Globus pallidus (tissue), 1 donor: ENCODE measurements around the gene BMP2K.
A peak's percentile ranks its signal among the peaks of the same experiment; 100 is the strongest.

Experiments
- DNase-seq: peaks from one replicate; pipeline ENCODE4 v3.0.0-alpha.2; 2015; ENCODE audit warnings: low spot score

The BMP2K gene

DNA sequence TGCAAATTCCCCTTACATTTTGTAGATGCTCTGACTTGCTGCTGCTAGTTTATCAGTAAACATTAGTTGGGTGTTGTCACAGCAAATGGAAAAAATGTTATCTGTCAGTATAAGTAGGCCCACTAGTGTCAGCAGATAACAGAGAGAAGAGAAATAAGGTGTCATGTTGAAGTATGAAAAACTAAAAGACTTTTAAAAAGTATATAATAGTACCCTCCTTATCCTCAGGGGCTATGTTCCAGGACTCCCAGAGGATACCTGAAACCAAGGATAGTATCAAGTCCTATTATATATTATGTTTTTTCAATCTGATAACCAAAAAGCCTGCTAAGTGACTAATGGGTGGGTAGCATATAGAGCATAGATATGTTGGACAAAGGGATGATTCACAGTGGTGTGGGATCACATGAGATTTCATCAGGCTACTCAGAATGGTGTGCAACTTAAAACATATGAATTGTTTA is 11.6 kb upstream of the BMP2K start:
- DNase-seq, result no peak

DNA sequence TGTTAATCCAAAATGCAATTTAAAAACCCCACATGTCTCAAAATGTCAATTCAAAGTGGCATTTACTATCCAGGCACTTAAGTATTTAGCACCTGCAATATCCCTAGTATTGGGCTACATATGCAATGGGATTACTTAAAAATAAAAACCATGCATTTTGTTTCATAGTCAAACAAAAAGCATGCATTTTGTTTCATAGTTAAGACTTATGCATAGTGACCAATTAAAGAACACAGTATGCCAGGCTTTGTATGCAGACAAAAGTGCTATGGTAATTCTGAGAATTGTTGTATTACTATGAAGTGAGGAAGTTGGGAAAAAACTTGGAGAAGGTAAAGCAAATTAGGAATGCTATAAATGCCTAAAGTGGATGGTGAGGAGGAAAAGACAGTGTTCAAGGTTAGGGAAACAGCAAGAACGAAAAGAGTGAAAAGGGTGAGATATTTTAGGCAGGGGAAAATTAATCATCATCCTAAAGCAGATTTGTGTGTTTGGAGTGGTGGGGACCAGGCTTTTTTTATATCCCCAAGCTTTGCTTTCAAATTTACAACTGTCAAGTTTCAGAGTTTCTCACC is 10.6 kb upstream of the BMP2K start:
- no peak for DNase-seq

DNA sequence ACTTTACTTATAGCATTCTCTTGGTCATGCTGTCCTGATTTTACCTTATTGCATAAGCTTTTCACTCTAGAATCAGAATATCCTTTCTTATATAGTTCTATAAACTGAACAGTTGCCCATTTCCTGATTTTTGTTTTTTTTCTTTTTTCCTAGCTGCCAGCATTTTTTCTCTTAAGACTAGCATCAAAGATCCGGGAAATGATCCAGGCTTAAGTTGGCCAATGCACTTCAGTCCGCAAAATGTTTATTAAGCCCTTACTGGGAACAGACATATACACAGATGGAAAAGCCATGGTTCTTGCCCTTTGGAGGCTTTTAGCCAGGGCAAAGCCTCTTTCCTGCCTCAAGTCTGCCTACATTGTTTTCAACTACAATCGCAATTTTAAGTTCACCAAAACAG is 10.1 kb upstream of the BMP2K start:
- DNase-seq, result no peak

DNA sequence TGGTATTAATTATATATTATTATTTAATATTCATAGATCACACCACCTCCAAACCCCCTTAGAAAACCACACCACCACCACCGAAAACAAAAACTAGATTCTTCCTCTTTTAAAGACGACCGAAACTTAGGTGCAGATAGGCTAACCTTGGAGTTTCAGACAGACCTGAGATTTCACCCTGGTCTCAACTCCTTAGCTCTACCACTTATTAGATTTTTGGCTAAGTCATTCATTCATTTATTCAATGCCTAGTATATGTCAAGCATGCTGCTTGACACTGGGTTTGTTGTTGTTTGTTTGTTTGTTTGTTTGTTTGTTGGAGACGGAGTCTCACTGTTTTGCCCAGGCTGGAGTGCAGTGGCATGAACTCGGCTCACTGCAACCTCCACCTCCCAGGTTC is 9.5 kb upstream of the BMP2K start:
- no peak for DNase-seq

DNA sequence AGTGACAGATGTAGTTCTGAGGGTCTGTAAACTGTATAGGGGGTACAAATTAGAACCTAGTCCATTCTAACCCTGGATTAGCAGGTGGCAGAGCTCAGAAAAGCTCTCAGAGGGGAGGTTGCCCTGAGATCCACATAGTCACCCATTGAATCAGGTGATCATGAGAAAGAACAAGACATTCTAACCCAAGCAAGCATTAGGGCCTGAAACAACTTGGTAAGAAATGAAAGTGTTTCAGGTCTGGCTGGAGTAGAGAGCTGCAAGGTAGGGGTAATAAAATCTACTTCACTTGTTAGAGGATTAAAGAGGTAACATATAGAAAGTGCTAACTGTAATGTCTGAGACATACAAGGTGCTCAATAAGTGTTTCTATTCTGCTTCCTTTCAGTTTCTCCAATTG is 8.8 kb upstream of the BMP2K start:
- no peak for DNase-seq

DNA sequence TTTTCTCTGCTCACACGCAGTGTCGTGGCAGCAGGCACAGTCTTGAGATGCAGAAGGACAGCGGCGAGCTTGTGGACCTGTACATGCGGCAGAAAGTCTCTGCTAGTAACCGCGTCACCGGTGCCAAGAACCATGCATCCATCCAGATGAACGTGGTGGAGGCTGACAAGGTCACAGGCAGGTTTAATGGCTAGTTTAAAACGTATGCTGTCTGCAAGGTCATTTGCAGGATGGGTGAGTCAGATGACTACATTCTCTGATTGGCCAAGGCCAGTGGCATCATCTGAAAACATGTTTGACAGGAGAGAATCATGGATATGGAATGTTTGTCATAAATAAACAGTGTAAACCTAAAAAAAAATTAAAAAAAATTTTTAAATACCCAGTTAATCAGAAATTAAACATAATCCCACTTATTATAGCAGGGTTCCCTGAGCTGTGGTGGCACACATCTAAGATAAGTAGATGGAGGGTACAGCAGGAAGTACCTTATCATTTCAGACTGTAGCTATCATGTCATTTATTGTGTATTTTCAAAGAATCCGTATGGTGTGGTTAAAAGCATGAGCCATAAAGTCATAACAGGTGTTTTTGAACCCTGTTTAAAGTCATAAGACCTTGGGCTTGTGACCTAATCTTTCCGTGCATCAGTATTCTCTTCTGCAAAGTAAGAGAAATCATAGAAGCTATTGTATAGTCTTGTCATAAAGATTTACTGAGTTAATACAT is 7.5 kb upstream of the BMP2K start:
- no peak for DNase-seq

DNA sequence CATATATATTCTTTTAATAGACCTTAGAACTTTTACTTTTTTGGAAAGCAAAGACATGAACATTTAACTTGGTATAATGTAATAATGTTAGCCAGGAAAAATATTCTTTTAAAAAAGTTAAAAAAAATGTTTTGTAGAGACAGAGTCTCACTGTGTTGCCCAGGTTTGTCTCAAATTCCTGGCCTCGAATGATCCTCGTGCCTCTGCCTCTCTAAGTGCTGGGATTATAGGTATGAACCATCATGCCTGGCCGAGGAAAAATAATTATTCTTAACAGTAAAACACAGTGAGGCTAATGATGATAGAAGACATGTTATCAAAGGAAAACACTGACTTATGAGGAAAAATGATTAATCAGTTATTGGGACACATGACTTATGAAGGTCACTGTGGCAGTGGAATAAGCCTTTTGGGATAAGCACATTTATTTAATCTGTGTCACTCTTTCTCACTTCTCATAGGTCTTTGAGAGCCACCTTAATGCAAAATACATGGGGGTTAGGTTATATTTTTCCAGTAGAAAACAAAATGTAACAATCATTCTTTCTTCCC is 6.0 kb upstream of the BMP2K start:
- no peak for DNase-seq

DNA sequence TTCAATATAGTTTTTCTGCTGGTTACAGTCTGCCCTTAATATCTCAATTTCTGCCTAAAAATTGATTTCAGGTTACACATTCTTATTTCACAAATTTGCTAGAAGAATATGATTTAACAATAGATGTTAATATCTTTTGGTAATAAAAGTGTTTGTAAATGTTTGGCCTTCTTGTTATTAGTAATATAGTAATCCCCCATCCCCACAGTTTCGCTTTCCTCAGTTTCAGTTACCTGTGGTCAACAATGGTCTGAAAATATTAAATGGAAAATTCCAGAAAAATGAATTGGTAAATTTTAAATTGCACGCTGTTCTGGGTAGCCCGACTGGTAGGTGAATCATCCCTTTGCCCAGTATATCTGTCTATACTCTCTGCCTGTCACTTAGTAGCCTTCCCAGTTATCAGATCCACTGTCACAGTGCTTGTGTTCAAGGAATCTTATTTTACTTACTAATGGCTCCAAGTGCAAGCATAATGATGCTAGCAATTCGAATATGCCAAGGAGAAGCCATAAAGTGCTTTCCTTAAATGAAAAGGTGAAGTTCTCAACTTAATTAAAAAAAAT is 3.5 kb upstream of the BMP2K start:
- DNase-seq, result no peak

DNA sequence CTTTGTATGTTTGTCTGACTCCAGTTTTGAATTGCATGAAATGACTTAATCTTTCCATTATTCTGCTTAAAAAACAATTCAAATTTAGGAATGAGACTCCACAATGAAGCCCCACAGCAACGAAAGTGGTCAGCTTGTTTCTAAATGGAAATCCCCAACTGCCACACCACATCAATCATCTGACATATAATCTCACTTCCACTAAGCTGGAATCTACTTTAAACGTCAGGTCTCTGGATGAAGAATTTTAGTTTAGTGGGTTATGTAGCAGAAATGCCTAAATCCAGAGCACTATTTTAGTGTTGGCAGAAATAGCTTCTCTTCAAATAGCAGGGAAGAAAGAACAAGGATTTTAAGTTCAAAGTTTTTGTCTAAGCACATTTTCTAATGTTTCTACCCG is 1.7 kb upstream of the BMP2K start:
- DNase-seq, result no peak

DNA sequence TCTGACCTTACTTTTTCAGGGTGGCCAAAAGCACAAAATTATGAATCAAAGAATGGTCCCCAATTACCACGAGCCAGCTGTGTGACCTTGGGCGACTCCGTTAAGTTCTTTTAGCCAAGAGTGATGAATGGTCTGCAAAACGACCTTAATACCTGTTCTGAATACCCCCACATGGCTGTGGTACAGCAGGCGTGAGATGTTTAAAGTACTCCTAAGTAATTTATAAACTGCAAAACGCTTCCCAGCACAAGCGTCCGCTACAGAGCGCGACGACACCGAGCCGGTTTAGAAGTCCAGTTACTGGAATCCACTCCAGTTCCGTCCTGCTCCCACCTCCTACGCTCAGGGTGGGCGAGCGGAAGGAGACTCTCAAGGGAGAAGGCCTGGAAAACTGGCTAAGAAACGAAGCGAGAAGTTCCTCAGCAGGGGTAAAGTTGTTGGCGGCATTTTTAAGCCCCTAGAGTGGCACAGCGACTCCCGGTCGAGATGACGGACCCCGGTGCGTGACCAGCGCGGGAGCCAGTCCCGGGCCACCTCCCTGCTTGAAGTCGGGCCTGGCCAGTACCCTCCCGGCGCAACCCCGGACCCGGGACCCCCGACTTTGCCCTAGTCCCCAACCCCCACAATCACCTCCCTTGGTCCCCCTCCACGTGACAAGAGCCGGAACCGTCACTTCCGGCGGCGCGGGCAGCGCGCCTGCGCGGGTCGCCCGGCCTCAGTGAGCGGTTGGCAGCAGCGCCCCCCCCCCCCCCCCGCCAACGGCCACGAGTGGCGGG is 659 bp upstream of the BMP2K start:
- DNase-seq, result peak; percentile 86

DNA sequence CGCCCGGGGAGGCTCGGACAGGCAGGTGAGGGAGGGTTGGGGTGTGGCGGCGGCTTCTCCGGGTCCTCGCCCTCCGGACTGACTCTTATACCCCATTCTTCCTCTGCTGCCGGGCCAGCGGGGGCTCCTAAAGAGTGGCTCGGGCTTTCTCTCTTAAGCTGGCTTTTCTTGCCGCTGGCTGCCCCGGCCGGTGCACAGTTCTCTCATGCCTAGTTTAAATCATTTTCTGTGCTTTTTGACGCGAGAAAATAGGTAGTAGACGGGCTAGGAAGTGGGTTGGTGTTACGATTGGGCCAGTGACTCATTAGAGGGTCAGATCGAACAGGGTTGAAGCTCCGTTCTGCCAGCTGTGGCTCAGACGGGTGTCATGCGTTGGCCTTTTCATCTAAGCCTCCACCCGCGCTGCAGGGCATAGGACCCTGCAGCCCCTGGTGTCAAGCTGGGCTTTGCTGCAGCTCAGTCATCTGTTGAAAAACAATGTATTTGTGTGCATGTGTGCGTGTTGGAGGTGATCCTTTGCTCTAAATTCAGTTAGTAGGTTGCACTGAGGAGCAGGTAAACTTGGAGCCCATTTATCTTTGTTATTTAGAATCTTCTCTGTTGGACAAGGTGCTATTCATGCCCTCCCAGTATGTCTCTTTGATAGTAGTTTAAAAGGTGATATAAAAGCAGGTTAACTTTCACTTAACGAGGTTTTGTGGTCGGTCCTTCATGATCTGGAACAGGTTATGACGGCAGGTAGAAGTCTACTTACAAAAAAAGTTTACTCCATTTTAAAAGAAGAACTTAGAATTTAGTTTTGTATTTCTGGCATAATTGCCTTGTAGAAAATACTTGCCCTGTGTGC is 802 bp downstream of the BMP2K start:
- no peak for DNase-seq

DNA sequence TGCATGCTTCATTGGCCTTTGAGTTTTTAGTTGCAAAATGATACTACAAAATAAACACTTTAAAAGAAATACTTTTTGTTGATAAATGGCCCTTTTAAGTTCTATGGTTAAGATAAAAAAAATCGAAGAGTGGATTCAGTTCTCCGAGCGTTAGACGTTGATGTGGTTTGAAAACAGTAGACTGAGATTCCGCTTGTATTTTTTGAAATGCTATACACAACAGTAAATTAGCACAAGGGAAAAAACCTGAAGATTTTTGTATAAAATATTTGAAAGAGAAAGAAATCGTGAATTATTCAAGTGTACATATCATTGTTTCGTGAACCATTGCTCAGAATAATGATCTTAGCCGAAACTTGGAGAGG is 1.4 kb downstream of the BMP2K start:
- no peak for DNase-seq

DNA sequence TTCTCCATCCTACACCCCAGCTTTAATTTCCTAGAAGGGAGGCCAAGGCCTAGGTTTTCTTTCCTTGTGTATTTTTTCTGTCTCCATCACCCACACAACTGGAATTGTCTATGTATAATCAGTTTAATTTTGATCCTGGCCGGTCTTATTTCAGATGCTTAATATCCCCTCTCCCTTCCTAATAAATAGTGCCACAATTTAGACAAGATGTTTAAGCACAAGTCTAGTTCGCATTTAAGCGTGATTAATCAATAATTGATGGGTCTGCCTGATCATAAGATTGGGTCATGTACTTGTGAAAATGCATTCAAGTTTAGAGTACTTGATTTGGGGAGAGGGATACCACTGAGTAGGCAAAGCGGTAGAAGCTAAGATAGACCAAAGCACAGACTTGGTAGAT is 2.4 kb downstream of the BMP2K start:
- DNase-seq, result no peak

DNA sequence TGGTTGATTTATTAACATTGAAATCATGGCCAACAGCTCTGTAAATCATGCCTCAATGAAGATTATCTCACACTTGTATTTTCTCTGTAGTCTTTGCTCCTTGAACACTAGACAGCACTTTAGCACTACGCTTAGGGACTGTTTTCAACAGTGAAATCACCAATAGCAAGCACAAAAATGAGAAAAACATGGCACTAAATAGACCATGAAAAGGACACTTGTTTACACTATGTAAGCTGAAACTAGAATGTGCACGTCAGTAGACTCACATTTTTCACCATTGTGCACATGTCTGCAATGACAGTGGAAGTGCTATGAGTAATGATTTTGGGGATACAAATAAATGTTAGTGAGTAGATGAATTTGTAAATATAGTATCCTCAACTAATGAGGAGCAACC is 3.1 kb downstream of the BMP2K start:
- no peak for DNase-seq

DNA sequence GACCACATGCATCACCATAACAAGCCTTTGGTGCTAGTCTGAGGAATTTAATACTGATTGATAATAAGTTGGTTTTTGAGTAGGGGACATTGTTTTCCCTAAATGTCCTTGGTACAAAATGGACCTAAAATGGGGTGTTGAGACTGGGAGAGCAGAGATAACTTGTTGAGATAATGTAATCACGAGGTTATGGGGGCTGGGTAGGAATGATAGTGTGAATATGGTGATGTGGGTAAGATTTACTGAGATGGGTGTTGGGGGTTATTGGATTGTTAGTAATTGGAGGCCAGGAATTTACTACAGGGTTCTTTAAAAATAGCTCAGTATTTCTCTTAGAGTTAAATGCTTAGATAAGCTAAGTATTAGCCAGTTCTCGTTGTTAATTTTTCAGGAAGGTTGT is 3.9 kb downstream of the BMP2K start:
- DNase-seq, result no peak

DNA sequence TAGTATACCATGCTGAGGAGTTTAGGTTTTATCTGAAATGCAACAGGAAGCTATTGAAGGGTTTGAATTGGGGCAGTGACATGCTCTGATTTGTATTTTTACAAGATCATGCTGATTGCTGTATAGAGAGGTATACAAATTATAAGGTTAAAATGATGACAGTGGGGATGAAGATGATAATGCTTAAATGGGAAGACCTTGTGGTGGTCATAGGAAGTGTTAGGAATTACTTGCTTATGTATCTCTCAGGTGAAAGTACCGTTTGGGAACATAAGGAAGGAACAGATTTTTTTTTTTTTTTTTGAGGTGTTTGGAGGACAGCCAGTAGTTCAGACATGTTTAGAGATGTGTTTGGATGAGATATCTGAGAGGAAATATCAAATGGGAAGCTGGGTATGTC is 5.0 kb downstream of the BMP2K start:
- no peak for DNase-seq

DNA sequence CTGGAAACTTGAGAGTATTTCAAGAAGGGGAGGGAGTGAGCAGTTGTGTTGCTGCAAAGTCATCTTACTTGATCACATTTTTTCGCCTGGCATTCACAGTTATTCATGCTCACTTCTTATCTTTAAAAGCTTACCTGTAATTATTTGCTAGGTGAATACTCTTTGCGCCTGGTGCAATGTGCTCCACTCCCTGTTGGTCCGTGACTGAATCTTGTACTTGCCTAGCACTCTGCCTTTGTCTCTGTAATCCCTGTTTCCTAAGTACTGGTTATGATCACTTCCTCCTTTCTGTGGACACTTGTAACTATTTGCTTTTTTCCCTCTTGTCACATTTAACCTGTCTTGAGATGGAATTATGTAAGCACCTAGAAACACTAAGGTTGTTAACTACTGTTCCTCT is 5.8 kb downstream of the BMP2K start:
- DNase-seq, result no peak

DNA sequence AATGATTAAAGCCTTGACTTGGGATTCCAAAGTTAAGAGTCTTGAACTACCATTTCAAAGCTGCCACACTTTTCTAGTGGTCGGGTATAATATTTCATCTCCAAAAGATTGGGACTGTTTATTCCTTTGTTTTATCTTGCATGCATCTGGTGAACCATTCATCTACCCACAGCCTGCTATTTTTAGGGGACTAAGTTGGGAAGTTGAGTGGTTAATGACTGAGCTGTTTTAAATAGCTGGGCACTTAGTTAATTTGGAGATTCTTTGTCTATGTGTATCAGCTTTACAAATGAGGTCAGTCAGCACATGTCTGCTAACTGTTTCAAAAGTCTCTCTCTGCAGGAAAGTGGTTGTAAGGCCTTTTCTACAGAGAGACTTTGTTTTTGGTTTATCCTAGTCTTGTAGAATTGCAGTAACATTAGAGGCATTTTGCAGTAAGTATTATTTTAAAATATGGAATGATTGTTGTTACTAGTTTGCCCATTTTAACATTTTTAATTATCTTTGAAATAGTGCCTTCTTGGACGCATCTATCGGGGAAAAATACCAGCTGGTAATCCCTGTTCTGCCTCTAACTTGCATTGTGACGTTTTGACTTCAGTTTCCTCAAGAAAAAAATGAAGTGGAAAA is 8.2 kb downstream of the BMP2K start:
- DNase-seq, result no peak

DNA sequence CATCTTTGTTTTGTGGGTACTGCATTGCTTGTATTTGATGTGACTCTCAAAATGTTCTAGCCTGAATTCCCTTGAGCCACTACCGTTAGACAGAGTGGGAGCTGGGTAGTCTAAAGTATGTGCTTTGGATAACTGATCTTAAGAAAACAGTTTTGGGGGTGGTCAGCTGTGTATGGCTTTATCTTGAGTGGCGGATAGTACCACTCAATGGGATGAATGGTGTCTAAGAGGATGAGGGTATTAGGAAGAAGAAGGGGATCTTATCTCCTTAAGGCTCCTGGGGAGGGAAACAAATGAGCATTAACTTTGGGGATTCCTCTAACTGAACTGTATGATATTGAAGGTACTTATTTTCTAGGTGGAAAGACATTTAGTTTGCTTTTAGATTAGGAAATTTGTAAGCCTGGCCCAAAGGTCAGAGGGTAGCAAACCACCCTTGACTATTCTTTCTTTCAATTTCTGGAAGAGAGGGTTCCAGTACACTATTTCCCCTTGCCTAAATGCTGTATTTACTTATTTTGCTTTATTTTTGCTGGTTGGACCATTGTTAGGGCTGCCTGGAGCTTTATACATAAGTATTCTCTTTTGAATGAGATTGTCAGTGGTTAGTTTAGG is 11.3 kb downstream of the BMP2K start:
- no peak for DNase-seq

DNA sequence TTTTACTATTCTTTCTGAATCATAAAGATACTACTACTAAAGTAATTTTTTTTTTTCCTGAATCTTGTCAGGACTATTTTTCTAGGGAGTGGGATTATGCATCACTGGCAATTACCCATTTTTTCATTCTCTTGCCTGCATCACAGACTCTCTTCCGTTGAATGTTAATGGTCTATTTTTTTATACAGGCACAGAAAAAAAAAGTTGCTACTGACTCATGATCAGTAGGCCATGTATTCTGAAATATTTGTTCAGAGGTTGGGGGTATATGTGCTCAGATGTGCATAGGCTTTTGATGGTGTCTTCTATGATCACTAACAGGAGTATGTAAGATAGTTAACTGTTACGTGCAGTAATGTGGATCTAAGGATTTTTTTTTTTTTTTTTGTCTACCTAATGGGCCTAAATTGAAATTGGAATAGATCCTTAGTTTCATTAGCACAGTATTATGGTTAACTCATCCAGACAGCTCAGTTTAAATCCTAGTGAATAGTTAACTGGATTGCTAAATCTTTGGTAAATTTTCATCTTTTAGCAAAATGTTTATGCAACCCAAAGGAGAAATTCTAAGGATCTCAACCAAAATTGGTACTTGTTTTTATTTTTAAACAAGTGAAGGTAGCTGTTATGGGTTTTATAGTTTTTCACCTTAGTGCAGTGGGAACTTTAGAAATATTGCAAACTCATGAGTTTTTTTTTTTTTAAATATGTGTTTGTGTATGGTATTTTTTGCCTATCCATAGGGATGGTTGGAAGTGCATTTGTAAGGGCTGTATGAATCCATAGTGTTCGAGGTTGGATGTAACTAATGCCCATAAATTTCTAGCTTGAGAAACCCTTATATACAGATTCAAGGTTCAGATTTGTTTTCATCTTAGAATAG is 12.1 kb downstream of the BMP2K start:
- no peak for DNase-seq
